Choroid plexus epithelial cell (primary cell): ENCODE results near the gene CEP104.
A peak's percentile ranks its signal among the peaks of the same experiment; 100 is the strongest.

ENCODE experiments used
- DNase-seq: peaks from one replicate; pipeline ENCODE4 v3.0.0-alpha.2; 2010; ENCODE audit warnings: low read depth
- H3K4me3 ChIP-seq: 2 replicates; pipeline ENCODE4 v1.5.1; 2011; ENCODE audit warnings: low read depth, mild to moderate bottlenecking, control low read depth, low read length, moderate library complexity
- TF ChIP-seq, protein P1 (sequence below): conservative IDR thresholded peaks from 2 replicates; pipeline ENCODE4 v1.5.1; 2011; ENCODE audit warnings: low read depth, mild to moderate bottlenecking, control low read depth, inconsistent platforms, low read length, moderate library complexity

The CEP104 gene

DNA sequence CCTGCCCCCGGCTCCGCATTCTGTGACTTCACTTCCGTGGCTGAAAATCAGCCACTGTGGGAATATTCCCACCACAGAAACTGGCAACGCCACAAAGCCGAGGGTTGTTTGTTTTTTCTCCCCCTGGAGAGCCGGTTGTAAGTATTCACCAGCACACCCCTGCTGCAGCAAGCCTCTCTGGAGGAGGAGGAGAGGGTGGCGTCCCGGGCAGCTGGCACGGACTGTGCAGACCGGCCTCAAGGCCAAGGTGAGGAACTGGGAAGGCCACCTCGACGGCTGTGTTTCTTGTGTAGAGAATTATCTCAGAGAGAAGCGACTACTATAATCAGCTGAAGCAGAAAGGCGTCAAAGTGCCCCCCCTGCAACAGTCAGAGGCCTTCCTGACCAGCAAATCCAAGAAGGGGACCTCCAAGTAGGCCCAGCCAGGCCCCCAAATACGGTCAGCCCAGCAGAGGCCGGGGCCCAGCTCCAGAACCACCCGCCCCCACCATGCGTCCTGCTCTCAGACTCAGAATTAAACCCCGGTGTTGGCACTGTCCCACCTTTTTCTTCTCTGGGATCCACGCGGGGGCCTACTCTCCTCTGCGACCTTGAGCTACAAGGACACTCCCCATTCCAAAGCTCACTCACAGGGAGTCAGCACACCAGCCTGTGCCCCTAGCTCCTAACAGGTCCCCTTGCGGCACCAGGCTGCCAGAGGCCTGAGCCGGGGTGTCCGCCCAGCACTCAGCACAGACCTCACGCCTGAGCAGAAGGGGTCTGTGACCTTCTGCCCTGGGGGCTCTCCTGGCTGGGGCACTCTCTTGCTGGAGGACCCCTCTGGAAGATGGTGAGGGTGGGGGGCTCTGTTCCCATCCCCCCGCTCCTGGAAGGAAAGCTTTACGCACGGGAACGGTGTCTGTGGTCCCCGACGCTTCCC lies 85.6 kb downstream of the CEP104 start:
- TF ChIP-seq, protein P1, sequence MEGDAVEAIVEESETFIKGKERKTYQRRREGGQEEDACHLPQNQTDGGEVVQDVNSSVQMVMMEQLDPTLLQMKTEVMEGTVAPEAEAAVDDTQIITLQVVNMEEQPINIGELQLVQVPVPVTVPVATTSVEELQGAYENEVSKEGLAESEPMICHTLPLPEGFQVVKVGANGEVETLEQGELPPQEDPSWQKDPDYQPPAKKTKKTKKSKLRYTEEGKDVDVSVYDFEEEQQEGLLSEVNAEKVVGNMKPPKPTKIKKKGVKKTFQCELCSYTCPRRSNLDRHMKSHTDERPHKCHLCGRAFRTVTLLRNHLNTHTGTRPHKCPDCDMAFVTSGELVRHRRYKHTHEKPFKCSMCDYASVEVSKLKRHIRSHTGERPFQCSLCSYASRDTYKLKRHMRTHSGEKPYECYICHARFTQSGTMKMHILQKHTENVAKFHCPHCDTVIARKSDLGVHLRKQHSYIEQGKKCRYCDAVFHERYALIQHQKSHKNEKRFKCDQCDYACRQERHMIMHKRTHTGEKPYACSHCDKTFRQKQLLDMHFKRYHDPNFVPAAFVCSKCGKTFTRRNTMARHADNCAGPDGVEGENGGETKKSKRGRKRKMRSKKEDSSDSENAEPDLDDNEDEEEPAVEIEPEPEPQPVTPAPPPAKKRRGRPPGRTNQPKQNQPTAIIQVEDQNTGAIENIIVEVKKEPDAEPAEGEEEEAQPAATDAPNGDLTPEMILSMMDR = no peak
- peak overlapping the region; percentile 60 for H3K4me3 ChIP-seq
- no peak for DNase-seq

DNA sequence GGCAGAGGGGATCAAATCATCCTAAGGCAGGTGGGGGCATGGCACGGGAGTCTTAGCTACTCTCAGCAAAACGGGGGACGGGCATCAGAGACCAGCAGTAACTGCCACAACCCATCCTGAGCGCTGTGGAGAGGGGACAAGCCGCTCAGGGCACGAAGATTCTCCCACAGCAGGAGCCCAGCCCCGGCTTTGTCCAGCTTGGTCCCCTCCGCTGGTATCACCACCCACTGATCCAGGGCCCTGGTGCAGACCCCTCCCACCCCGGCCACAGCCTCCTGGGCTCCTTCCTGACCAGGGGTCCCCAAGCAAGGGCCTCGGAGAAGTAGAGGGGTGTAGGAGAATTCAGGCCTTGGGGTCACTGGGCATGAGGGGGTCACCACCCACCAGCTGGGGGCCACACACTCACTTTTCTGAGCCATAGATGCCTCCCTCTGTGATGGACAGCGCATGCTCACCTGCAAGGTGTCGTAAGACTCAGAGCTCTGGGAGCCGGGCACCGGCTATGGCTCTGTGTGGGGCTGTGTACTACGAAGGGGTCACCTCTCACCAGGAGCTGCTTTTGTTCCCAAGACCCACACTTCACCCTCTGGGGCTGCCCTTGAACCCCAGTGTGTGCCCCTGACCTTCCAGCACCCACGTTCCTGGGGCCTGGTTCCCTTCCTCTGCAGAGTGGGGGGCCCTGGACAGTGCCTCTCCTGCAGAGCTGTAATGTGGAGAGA lies 86.8 kb downstream of the CEP104 start:
- TF ChIP-seq, protein P1 = no peak
- H3K4me3 ChIP-seq = no peak overlapping the region
- DNase-seq = no peak

DNA sequence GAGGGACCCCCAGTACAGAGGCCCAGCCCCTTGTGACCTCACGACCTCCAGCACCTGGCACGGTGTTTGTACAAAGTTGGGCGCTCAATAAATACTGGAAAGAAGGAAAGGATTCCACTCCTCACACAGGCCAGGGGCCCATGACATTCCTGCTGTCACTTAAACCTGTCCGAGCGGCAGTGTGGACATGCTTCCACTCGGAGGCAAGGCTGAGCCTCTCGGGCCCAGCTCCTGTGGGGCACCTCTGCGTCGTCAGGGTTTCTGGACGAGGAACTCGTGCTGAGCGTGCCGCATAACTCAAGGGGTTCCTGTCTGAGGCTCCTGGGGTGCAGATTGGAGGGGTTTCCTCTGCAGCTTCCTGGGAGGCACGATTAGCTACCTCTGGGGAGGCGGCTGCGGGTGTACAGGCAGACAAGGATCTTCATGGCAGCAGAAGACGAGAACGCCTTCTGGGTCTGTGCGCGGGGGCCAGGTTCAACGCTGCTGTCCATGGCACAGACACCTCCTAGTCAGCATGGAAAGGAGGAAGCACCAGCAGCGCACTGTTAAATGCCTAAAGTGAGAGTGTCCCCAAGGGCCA lies 88.1 kb downstream of the CEP104 start:
- TF ChIP-seq, protein P1 = no peak
- no peak for DNase-seq
- no peak overlapping the region for H3K4me3 ChIP-seq

DNA sequence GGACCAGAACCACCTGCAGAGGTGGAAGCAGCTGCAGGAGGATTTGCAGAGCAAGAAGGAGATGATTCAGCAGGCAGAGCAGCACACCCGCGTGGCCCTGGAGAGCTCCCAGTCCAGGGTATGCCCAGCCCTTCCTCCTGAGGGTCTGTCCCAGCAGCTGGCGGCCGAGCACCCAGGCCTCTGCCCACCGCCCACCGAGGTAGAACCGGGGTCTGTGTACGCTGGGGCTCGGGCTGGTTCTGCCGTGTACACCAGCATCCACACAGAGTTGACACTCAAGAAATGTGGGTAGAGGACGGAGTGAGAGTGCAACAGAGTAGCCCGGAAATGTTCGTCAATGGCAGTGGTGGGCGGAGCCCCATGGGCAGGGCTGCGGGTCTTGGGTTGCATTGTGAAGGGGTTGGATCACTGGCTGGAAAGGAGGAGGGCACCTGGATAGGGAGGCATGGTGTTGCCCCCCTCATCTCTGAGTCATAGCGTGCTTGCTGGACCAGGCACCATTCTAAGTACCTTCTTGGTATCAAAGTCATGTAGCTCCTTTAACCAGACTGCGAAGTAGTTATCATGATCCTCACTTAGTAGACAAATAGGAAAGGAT lies 89.6 kb downstream of the CEP104 start:
- no peak for DNase-seq
- TF ChIP-seq, protein P1 = no peak

DNA sequence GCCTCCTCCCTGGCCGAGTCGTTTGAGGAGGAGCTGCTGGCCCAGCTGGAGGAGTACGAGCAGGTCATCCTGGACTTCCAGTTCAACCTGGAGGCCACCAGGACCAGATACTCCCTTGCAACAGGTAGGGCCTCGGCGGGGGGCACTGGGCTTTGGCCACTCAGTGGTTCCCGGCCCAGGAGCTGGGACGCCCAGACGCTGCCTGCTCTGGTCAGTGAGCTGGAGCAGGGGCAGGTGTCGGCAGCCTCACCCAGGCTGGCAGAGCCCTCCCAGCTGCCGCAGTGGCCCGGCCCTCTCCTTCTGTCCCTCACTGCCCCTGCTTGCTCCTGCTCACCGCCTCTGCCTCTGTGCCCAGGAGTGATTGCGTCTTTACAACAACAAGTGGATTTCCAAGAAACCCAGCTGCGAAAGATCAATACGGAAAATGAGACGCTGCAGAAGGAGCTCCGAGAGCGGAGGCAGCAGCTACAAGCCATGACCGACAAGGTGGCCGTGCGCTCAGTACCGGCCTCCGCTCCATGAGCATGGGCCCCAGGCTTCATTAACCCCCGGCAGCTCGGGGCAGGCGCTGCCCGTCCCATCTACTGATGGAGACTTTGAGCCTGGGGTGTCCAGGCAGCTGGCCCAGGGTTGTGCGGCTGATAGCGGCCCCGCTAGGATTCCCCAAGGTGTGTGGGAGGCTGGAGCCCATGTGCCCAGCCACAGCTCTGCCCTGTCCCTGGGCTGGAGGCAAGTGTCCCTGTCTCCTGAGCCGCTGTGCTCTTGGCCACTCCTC lies 93.5 kb downstream of the CEP104 start:
- no peak overlapping the region for H3K4me3 ChIP-seq
- DNase-seq = no peak
- TF ChIP-seq, protein P1 = no peak

More for the DNA sequence above, 89.6 kb downstream of the CEP104 start:
- H3K4me3 ChIP-seq = no peak overlapping the region

DNA sequence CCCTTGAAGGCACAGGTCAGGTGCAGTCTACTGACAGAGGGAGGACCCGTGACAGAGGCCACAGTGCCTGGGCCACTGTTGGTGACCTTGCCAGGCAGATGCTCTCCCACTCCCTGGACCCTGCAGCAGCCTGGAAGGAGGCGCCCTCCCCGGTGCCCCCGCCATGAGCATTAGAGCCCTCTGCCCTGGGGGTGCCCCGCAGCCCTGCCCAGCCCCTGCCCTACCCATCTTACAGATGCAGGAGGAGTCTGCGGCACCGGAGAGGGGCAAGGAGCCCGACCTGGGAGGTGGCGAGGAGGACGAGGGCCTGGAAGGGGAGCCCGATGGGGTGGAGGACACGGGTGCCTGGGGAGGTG lies 94.2 kb downstream of the CEP104 start:
- H3K4me3 ChIP-seq = no peak overlapping the region
- no peak for DNase-seq
- TF ChIP-seq, protein P1 = no peak
